Adrenal gland (tissue), 12 donors: Measurements from ENCODE around the gene FCSK. TPM values are rescaled to one million over a fixed set of nuclear protein-coding genes. Genes with fewer than 3 reads are reported as not detected.
"Not testable (repeated sequence)": the region's sequence is repeated elsewhere in the genome, so short reads cannot be mapped to it uniquely, and the experiment has no call there.

Source experiments
- DNase-seq, 7 donors: peaks; one replicate each; pipeline ENCODE4 v3.0.0-alpha.2; 2019 to 2020
- H3K27ac ChIP-seq, 5 donors: fragments of 200-600 bp; sonication (generic) in 4 of 5; 1 replicate in 3 of 5; 2 replicates in 2 of 5; pipeline versions ENCODE4 v1.5.1 to v1.8.0; 2016 to 2020; ENCODE audit warnings: mild to moderate bottlenecking in 1 of 5
- H3K27me3 ChIP-seq: fragments of 200-600 bp; 2 replicates; pipeline ENCODE4 v1.8.0; 2021
- H3K36me3 ChIP-seq, 2 donors: fragments of 200-600 bp; replicated peaks in 1 of 2; 1 replicate in 1 of 2; 2 replicates in 1 of 2; pipeline versions ENCODE4 v1.5.1 to v1.8.0; 2018 to 2022
- H3K4me1 ChIP-seq, 2 donors: fragments of 200-600 bp; replicated peaks in 1 of 2; 1 replicate in 1 of 2; 2 replicates in 1 of 2; pipeline versions ENCODE4 v1.5.1 to v1.8.0; 2018 to 2021
- H3K4me3 ChIP-seq, 4 donors: fragments of 200-600 bp; sonication (generic) in 3 of 4; one replicate each; pipeline ENCODE4 v1.5.1; 2016 to 2018
- H3K9me3 ChIP-seq, 3 donors: fragments of 200-600 bp; sonication (generic) in 1 of 3; replicated peaks in 1 of 3; 1 replicate in 2 of 3; 2 replicates in 1 of 3; pipeline versions ENCODE4 v1.5.1 to v1.8.0; 2016 to 2021
- POLR2A ChIP-seq, 2 donors: fragments of 450-650 bp; IDR thresholded peaks; one replicate each; pipeline ENCODE4 v1.6.1; 2017; ENCODE audit warnings: antibody characterized with exemption in 2 of 2, mild to moderate bottlenecking in 2 of 2, moderate library complexity in 1 of 2
- WGBS, 4 donors: extraction: QIAGEN DNeasy Blood & Tissue Kit in 2 of 4; methylation state at CpG; one replicate each; pipeline versions ENCODE4 v1.1.5 to v1.1.7; 2013 to 2017; 5-methylcytosine and 5-hydroxymethylcytosine counted together
- intact Hi-C, 2 donors: fragments of 100-400 bp; cut with DNase I; formaldehyde crosslinking; loops; one replicate each; pipeline versions ENCODE4 v1.14.1 to v1.15.0; 2022 to 2023
- polyA plus RNA-seq, 3 donors: library from polyadenylated mRNA; stranded (reverse); fragments of 200-250 nt in 2 of 3; fragments of 350-450 nt in 1 of 3; fragmentation: Illumina TruSeq in 1 of 3; extraction: RNeasy Lipid Tissue Mini Kit (QIAGEN cat#74804) in 1 of 3; gene quantifications; one replicate each; pipeline ENCODE4 v1.2.3, GENCODE V29; 2013 to 2014
- total RNA-seq, 9 donors: library from RNA; depleted of rRNA in 4 of 9; stranded (reverse); fragments of >200 nt in 4 of 9; fragments of 120-200 nt in 1 of 9; fragmentation: NEBNext Ultra II Directional in 1 of 9; extraction: Animal tissue kit (Norgen Biotek cat#: 25700) in 1 of 9; gene quantifications; one replicate each; pipeline versions ENCODE4 v1.1.0 to v1.2.4, GENCODE V29; 2013 to 2023
- TF ChIP-seq, protein P1 (sequence below), 6 experiments: fragments of 450-650 bp in 4 of 6; fragments of 200-600 bp in 2 of 6; sonication (generic) in 1 of 6; IDR thresholded peaks; 1 replicate in 5 of 6; 2 replicates in 1 of 6; pipeline versions ENCODE4 v1.5.1 to v1.8.0; 2016 to 2021; ENCODE audit warnings: antibody characterized with exemption in 6 of 6, mild to moderate bottlenecking in 2 of 6, moderate library complexity in 1 of 6
- donor health status: healthy with polysubstance abuse.
- donor health status: Bipolar disorder and iron deficiency.
- donor health status: DM: yes; HTN: yes; CAD: no.
- donor health status: DM: no; HTN: no; CAD: no.
- donor health status: DM: no; HTN: no; CAD: no.
- donor health status: DM: yes; HTN: yes; CAD: no.

Gene FCSK
- total and polyA plus RNA-seq, 12 donors = 5.2 to 34.8 (median 23.0) TPM

- Histone ChIP-seq H3K4me3 (no peak overlapping the region), H3K4me1 (peaks cover 0 to under 1% of the 10 kb centered on the region in 2 donors), H3K27me3 (no peaks in the 10 kb centered on the region), H3K27ac (no peak overlapping the region), H3K9me3 (no peaks in the 10 kb centered on the region), H3K36me3 (no peaks in the 10 kb centered on the region)
- TF ChIP-seq POLR2A (IDR thresholded peaks at IDR 0.05) = no peak
- TF ChIP-seq, protein P1, sequence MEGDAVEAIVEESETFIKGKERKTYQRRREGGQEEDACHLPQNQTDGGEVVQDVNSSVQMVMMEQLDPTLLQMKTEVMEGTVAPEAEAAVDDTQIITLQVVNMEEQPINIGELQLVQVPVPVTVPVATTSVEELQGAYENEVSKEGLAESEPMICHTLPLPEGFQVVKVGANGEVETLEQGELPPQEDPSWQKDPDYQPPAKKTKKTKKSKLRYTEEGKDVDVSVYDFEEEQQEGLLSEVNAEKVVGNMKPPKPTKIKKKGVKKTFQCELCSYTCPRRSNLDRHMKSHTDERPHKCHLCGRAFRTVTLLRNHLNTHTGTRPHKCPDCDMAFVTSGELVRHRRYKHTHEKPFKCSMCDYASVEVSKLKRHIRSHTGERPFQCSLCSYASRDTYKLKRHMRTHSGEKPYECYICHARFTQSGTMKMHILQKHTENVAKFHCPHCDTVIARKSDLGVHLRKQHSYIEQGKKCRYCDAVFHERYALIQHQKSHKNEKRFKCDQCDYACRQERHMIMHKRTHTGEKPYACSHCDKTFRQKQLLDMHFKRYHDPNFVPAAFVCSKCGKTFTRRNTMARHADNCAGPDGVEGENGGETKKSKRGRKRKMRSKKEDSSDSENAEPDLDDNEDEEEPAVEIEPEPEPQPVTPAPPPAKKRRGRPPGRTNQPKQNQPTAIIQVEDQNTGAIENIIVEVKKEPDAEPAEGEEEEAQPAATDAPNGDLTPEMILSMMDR (IDR thresholded peaks at IDR 0.05) = no peak
- no peak for DNase-seq
- intact Hi-C loops = no loop called here
- WGBS, 4 donors = 87 to 92% (median 91%) methylated on average over 5 to 8 of the region's 8 CpGs
Measured at GRCh38 chr16:70412385-70412784, 42.0 kb upstream of the FCSK start.

GRCh38 chr16:70413572-70413971 is 40.8 kb upstream of the FCSK start:
- H3K4me1 ChIP-seq, H3K27me3 ChIP-seq, H3K9me3 ChIP-seq, DNase-seq, H3K27ac ChIP-seq, H3K36me3 ChIP-seq, intact Hi-C loops, H3K4me3 ChIP-seq: not testable (repeated sequence)
- 95 to 99% (median 97%) methylated on average over 5 of the region's 5 CpGs for WGBS, 4 donors

GRCh38 chr16:70416748-70417616 is 37.4 kb upstream of the FCSK start:
- H3K9me3 ChIP-seq = no peaks in the 10 kb centered on the region
- no peak overlapping the region for H3K4me3 ChIP-seq
- TF ChIP-seq POLR2A (IDR thresholded peaks at IDR 0.05) = no peak
- TF ChIP-seq, protein P1 (IDR thresholded peaks at IDR 0.05) = no peak
- no peaks in the 10 kb centered on the region for H3K27me3 ChIP-seq
- H3K36me3 ChIP-seq = no peaks in the 10 kb centered on the region
- H3K4me1 ChIP-seq = peaks cover 0 to 18% of the 10 kb centered on the region in 2 donors
- intact Hi-C loops = no loop called here
- no peak for DNase-seq
- WGBS, 4 donors = 84 to 90% (median 89%) methylated on average over 9 to 17 of the region's 17 CpGs
- no peak overlapping the region for H3K27ac ChIP-seq

DNA sequence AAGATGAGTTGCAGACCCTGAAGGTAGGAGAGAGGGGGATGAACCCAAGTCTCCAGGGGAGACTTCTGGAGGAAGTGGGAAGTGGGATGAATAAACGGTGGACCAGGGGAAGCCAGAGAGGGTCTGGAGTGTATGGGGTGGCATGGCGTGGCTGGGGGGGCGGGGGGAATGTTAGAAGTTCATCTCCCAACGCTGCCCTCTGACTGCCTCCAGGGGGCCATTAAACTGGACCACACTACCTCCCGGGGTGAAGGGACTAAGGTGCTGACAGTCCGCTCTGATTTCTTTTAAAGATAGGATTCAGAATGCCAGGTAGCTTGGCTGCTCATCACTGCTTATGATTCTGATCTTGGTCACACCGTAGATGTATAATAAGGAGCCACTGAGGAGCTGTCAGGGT is 36.7 kb upstream of the FCSK start:
- Histone ChIP-seq H3K27me3 (no peaks in the 10 kb centered on the region), H3K27ac (no peak overlapping the region), H3K4me3 (no peak overlapping the region), H3K4me1 (peaks cover 0 to 21% of the 10 kb centered on the region in 2 donors), H3K9me3 (no peaks in the 10 kb centered on the region), H3K36me3 (no peaks in the 10 kb centered on the region)
- DNase-seq = no peak
- TF ChIP-seq, protein P1 (IDR thresholded peaks at IDR 0.05) = no peak
- no peak for TF ChIP-seq POLR2A (IDR thresholded peaks at IDR 0.05)
- intact Hi-C loops = no loop called here
- WGBS, 4 donors = 69 to 83% (median 78%) methylated on average over 7 of the region's 7 CpGs
